MCF 10A (cell line): ENCODE measurements around the gene CNR2. TPM values are rescaled to one million over a fixed set of nuclear protein-coding genes. Genes with fewer than 3 reads are reported as not detected.
A peak's percentile ranks its signal among the peaks of the same experiment; 100 is the strongest.

Experiments
- Bru-seq: library from RNA; stranded (reverse); fragments of 400-500 nt; gene quantifications from one replicate; lab custom pipeline; 2021; lab: Mats Ljungman, UMichigan
- BruChase-seq, 2 experiments: library from RNA; stranded (reverse); fragments of 400-500 nt; gene quantifications; one replicate each; lab custom pipeline; 2021; lab: Mats Ljungman, UMichigan
- BruUV-seq: library from RNA; stranded (reverse); fragments of 400-500 nt; replicated peaks from 2 replicates; lab custom pipeline; 2021; lab: Mats Ljungman, UMichigan
- CTCF ChIA-PET: fragments of 300-600 bp; sonication (Branson Sonifier 250); formaldehyde crosslinking; extraction: SDS; loops from one replicate; lab custom pipeline; 2021; ENCODE audit warnings: antibody characterized with exemption, inconsistent platforms; lab: Yijun Ruan, JAX
- POLR2A ChIA-PET: fragments of 300-600, 350-650 bp; sonication (Branson Sonifier 250); formaldehyde crosslinking; extraction: SDS; loops from one replicate; lab custom pipeline; 2020; ENCODE audit warnings: antibody characterized with exemption, inconsistent platforms; lab: Yijun Ruan, JAX
- DNase-seq: peaks from one replicate; pipeline ENCODE4 v3.0.0-alpha.2; 2018; ENCODE audit not compliant: unreplicated experiment
- H3K27ac Mint-ChIP-seq: one replicate; pipeline ENCODE4 v1.8.0; 2022; ENCODE audit warnings: mild to moderate bottlenecking, low read depth, mixed read lengths; ENCODE audit not compliant: unreplicated experiment
- H3K27me3 Mint-ChIP-seq: one replicate; pipeline ENCODE4 v1.8.0; 2022; ENCODE audit warnings: mixed read lengths; ENCODE audit not compliant: insufficient read depth, unreplicated experiment
- H3K36me3 Mint-ChIP-seq: one replicate; pipeline ENCODE4 v1.8.0; 2022; ENCODE audit warnings: mild to moderate bottlenecking, moderate library complexity, mixed read lengths; ENCODE audit not compliant: insufficient read depth, unreplicated experiment
- H3K4me1 Mint-ChIP-seq: one replicate; pipeline ENCODE4 v1.8.0; 2022; ENCODE audit warnings: mixed read lengths; ENCODE audit not compliant: insufficient read depth, unreplicated experiment
- H3K4me3 Mint-ChIP-seq: one replicate; pipeline ENCODE4 v1.8.0; 2022; ENCODE audit warnings: mild to moderate bottlenecking, moderate library complexity, mixed read lengths; ENCODE audit not compliant: unreplicated experiment
- H3K9me3 Mint-ChIP-seq: one replicate; pipeline ENCODE4 v1.8.0; 2022; ENCODE audit warnings: mixed read lengths; ENCODE audit not compliant: unreplicated experiment
- intact Hi-C: fragments of 100-400 bp; cut with micrococcal nuclease; formaldehyde crosslinking; loops from 2 replicates; pipeline ENCODE4 v1.14.1; 2022
- long read RNA-seq: library from polyadenylated mRNA; stranded (forward); transcript quantifications from one replicate; pipeline ENCODE4 v2.0.0, GENCODE V29; 2022
- total RNA-seq: library from RNA; stranded (reverse); gene quantifications from 2 replicates; pipeline ENCODE4 v1.2.3, GENCODE V29; 2022
- TF ChIP-seq, protein P1 (sequence below): fragments of 200-600 bp; IDR thresholded peaks from one replicate; pipeline ENCODE4 v1.8.0; 2022; ENCODE audit warnings: antibody characterized with exemption, mild to moderate bottlenecking; ENCODE audit not compliant: unreplicated experiment

Gene CNR2
- total RNA-seq (not detected in 2 replicates), Bru-seq, nascent RNA (percentile 6 among the genes with signal in this experiment), BruChase-seq, experiment 1, labeled RNA remaining after a 6-hour chase (percentile 13 among the genes with signal in this experiment), BruChase-seq, experiment 2, labeled RNA remaining after a 2-hour chase (percentile 10 among the genes with signal in this experiment)
- long read RNA-seq = 0 reads

DNA sequence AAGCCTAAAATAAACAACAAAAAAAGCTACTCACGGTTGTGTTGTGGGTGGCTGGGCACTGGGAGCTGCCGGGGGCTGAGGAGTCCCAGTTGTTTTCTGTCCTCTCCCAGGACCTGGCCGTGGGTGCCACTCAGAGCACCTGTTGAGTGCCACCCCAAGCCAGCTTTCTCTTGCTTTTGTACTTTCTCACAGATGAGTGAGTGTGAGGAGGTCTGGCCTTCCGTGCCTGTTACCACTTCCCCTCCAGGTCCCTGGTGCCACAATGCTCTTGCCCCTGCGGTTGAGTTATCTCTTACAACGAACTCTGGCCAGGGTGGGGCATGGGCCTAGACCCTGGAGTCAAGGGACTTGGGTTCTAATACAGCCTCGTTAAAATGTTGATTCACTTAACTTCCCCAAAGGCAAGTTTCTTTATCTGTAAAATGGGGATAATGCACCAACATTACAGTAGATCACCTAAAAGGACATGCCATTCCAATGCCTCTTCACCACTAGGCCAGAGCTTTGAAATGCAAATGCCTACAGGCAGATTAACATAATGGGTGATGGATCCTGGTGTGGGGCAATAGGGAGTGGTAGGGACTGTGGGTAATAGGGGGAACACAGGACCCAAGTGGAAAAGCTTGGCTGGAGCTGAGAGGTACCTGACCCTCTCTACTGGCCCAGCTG, at the start of gene CNR2:
Gene CNR2 (minus strand): TSS at position 151 of the 669 bp plus-strand sequence. CDS start 37,745 bp downstream, outside the sequence.
- ChIA-PET POLR2A (interaction anchor here (1.0 kb wide), 1 partner anchor 48 kb away, joined by 3 read pairs; no protein-coding TSS in a partner anchor), CTCF (interaction anchor here (1.0 to 1.6 kb wide), 4 partner anchors 102 to 142 kb away, joined by 3 to 5 read pairs (median 4); no protein-coding TSS in a partner anchor)
- no TSS peak for BruUV-seq
- Mint-ChIP-seq H3K27me3 (no peaks in the 10 kb centered on the region), H3K27ac (no peak within 1 kb of the TSS), H3K4me1 (peaks cover 6% of the 10 kb centered on the region), H3K9me3 (no peaks in the 10 kb centered on the region), H3K36me3 (no peaks in the 10 kb centered on the region), H3K4me3 (no peak within 1 kb of the TSS)
- TF ChIP-seq, protein P1, sequence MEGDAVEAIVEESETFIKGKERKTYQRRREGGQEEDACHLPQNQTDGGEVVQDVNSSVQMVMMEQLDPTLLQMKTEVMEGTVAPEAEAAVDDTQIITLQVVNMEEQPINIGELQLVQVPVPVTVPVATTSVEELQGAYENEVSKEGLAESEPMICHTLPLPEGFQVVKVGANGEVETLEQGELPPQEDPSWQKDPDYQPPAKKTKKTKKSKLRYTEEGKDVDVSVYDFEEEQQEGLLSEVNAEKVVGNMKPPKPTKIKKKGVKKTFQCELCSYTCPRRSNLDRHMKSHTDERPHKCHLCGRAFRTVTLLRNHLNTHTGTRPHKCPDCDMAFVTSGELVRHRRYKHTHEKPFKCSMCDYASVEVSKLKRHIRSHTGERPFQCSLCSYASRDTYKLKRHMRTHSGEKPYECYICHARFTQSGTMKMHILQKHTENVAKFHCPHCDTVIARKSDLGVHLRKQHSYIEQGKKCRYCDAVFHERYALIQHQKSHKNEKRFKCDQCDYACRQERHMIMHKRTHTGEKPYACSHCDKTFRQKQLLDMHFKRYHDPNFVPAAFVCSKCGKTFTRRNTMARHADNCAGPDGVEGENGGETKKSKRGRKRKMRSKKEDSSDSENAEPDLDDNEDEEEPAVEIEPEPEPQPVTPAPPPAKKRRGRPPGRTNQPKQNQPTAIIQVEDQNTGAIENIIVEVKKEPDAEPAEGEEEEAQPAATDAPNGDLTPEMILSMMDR = no peak
- intact Hi-C loops = loop anchor here (10.0 kb wide), 1 partner anchor 369 kb away; no protein-coding TSS in a partner anchor
- DNase-seq = no peak

DNA sequence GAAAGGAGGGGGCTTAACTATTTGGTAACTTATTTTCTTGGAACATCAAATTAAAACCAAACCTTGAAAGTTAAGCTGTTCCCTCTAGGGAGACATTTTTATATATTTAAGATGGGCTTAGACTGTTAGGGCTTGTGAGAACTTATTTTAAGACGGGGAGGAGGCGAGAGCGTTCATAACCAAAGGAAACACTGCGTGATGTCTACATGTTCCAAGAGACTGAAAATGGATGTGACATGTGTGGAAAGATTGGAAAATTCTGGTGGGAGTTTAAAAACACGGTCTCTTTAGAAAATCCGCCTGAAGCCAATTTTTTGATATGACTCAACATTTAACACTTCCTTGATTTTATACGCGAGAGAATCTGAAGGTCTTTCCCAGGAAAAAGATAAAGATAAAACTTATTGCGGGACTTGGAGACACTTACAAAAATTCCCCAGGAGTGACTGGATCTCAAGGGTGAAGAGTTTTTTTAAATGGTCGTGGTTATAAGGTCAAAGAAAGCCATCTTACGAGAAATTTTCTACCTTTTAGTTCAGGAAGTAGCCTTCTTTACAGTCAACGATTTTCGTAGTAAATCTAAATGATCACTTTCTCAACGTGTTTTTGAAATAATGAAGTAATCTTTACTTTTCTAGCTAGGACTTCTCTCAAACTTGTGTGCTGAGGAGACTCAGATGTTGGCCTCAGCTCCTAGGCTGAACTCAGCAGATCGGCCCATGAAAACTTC, 47.3 kb upstream of the CNR2 start:
- H3K27ac Mint-ChIP-seq = peak overlapping the region; percentile 100
- TF ChIP-seq, protein P1 = no peak
- ChIA-PET CTCF (interaction anchor here (0.7 to 1.9 kb wide), 2 partner anchors 33 to 68 kb away, joined by 4 to 6 read pairs; no protein-coding TSS in a partner anchor), POLR2A (interaction anchor here (0.5 to 4.0 kb wide), 36 partner anchors 9 to 1467 kb away, joined by 3 to 97 read pairs (median 5); partner anchors contain the start of genes ELOA, GALE, PITHD1 and SRSF10)
- no peaks in the 10 kb centered on the region for H3K9me3 Mint-ChIP-seq
- peaks cover 32% of the 10 kb centered on the region for H3K4me1 Mint-ChIP-seq
- peak; percentile 34 for DNase-seq
- TSS peak; percentile 39 for BruUV-seq
- intact Hi-C loops = no loop called here
- H3K36me3 Mint-ChIP-seq = peaks cover 64% of the 10 kb centered on the region
- H3K4me3 Mint-ChIP-seq = peak overlapping the region; percentile 95
- H3K27me3 Mint-ChIP-seq = no peaks in the 10 kb centered on the region

DNA sequence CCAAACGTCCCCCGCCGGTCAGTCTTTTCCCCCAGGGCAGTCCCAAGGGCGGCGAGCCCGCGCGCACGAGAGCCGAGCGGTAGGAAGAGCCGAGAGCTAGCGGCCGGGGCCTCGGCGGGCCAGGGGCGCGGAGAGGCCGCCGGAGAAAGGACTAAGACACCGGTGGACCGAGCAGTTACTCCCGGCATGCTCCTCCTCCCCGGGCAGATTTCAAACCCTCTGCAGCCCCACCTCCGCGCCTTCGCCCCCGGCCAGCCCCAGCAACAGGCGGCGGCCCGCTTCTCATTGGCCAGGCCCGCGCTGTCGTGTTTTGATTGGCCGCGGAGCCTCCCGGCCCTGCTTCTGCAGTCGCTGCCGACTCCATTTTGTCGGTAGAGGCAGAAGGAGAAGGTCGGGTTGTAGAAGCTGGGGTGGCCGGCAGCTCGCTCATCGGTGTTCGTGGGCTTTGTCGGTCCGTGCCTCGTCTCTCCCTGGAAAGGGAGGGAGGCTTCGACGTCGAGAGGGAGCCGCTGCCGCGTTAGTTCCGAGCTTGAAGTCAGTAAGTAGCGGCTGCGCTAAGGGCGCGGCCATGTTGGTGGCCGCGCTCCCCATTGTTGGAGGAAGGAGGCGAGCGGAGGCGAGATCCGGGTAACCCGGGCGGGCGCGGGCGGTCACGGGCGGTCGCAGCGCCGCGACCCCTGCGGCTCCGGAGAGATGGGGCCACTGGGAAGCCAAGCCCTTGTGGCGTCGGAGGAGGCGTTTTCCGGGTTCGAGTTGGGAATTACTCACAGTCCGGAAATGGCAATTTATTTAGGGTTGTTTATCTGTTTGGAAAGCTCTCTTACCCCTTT, 46.5 kb upstream of the CNR2 start, which contains the start of gene PNRC2:
Gene PNRC2 (plus strand): TSS at position 368 of the 830 bp plus-strand sequence. CDS start 1,630 bp downstream, outside the sequence.
- intact Hi-C loops = loop anchor here (1.0 to 10.0 kb wide), 2 partner anchors 69 to 155 kb away; partner anchors contain the start of gene MYOM3
- H3K27ac Mint-ChIP-seq = peak within 1 kb of the TSS; percentile 100
- H3K36me3 Mint-ChIP-seq = peaks cover 60% of the 10 kb centered on the region
- no peaks in the 10 kb centered on the region for H3K27me3 Mint-ChIP-seq
- H3K9me3 Mint-ChIP-seq = no peaks in the 10 kb centered on the region
- H3K4me3 Mint-ChIP-seq = peak within 1 kb of the TSS; percentile 95
- ChIA-PET POLR2A (interaction anchor here (0.6 to 4.0 kb wide), 36 partner anchors 8 to 1468 kb away, joined by 3 to 97 read pairs (median 6); partner anchors contain the start of genes ELOA, GALE, PITHD1 and SRSF10), CTCF (interaction anchor here (0.6 to 1.9 kb wide), 3 partner anchors 57 to 466 kb away, joined by 3 to 6 read pairs (median 4); no protein-coding TSS in a partner anchor)
- TF ChIP-seq, protein P1 = no peak
- H3K4me1 Mint-ChIP-seq = peaks cover 34% of the 10 kb centered on the region
- peak; percentile 96 for DNase-seq
- no TSS peak for BruUV-seq
